IMR-90 (cell line): Measurements from ENCODE around the gene SLC35B2. TPM values are rescaled to one million over a fixed set of nuclear protein-coding genes. Genes with fewer than 3 reads are reported as not detected.

Experiments
- ATAC-seq: fragments of 200-7000 bp; cut with Tn5 transposase; 2 replicates; pipeline ENCODE4 v1.9.1; 2020; ENCODE audit warnings: low read depth, mild to moderate bottlenecking, moderate library complexity
- BruUV-seq: library from RNA; stranded (reverse); fragments of 400-500 nt; replicated peaks from 2 replicates; lab custom pipeline; 2021; lab: Mats Ljungman, UMichigan
- CTCF ChIA-PET: fragments of 300-600 bp; formaldehyde crosslinking; extraction: SDS; loops from one replicate; lab custom pipeline; 2021; ENCODE audit warnings: antibody characterized with exemption; lab: Yijun Ruan, JAX
- POLR2A ChIA-PET: fragments of 300-600 bp; sonication (Branson Sonifier 250); formaldehyde crosslinking; loops from one replicate; lab custom pipeline; 2022; ENCODE audit warnings: antibody characterized with exemption; ENCODE audit not compliant: unreplicated experiment; lab: Charles Lee
- DNase-seq: peaks from one replicate; pipeline ENCODE4 v3.0.0; 2013
- H2AFZ ChIP-seq: replicated peaks from 2 replicates; pipeline ENCODE3; 2013; ENCODE audit warnings: low read length, mild to moderate bottlenecking; ENCODE audit not compliant: poor library complexity
- H2AK5ac ChIP-seq: 2 replicates; pipeline ENCODE4 v1.6.1; 2013; ENCODE audit warnings: low read depth, low read length, inconsistent platforms
- H2AK9ac ChIP-seq: replicated peaks from 2 replicates; pipeline ENCODE3; 2013; ENCODE audit warnings: mild to moderate bottlenecking, low read depth, low read length, moderate library complexity; ENCODE audit not compliant: poor library complexity
- H2BK120ac ChIP-seq: 2 replicates; pipeline ENCODE4 v1.6.1; 2013; ENCODE audit warnings: low read depth, low read length, inconsistent platforms
- H2BK15ac ChIP-seq: 3 replicates; pipeline ENCODE4 v1.6.1; 2013; ENCODE audit warnings: low read depth, low read length, inconsistent platforms
- H2BK20ac ChIP-seq: 2 replicates; pipeline ENCODE4 v1.6.1; 2013; ENCODE audit warnings: low read depth, mild to moderate bottlenecking, inconsistent platforms, low read length, moderate library complexity
- H2BK5ac ChIP-seq: 2 replicates; pipeline ENCODE4 v1.6.1; 2013; ENCODE audit warnings: mild to moderate bottlenecking, low read depth, low read length, inconsistent platforms; ENCODE audit not compliant: poor library complexity, severe bottlenecking
- H3K14ac ChIP-seq: replicated peaks from 2 replicates; pipeline ENCODE4 v1.6.1; 2013; ENCODE audit warnings: low read depth, low read length, inconsistent platforms
- H3K18ac ChIP-seq: 2 replicates; pipeline ENCODE4 v1.6.1; 2013; ENCODE audit warnings: low read depth, low read length, control low read depth
- H3K23ac ChIP-seq: 2 replicates; pipeline ENCODE4 v1.6.1; 2013; ENCODE audit warnings: low read depth, low read length, inconsistent platforms
- H3K27ac ChIP-seq: 2 replicates; pipeline ENCODE4 v1.5.1; 2013; ENCODE audit warnings: mild to moderate bottlenecking, control low read depth, low read length; ENCODE audit not compliant: insufficient read depth
- H3K27me3 ChIP-seq: 2 replicates; pipeline ENCODE4 v1.6.1; 2013; ENCODE audit warnings: low read length; ENCODE audit not compliant: control insufficient read depth, insufficient read depth
- H3K36me3 ChIP-seq: 2 replicates; pipeline ENCODE4 v1.6.1; 2013; ENCODE audit warnings: low read length, mixed read lengths; ENCODE audit not compliant: control insufficient read depth, insufficient read depth
- H3K4ac ChIP-seq: 2 replicates; pipeline ENCODE4 v1.6.1; 2013; ENCODE audit warnings: low read depth, low read length, inconsistent platforms
- H3K4me1 ChIP-seq: 2 replicates; pipeline ENCODE4 v1.6.1; 2013; ENCODE audit warnings: low read length, mixed read lengths; ENCODE audit not compliant: control insufficient read depth, insufficient read depth
- H3K4me2 ChIP-seq: 2 replicates; pipeline ENCODE4 v1.6.1; 2013; ENCODE audit warnings: low read depth, mild to moderate bottlenecking, control low read depth, low read length, moderate library complexity
- H3K4me3 ChIP-seq: 2 replicates; pipeline ENCODE4 v1.5.1; 2013; ENCODE audit warnings: low read depth, mild to moderate bottlenecking, control low read depth, low read length, moderate library complexity; ENCODE audit not compliant: insufficient read depth
- H3K56ac ChIP-seq: 2 replicates; pipeline ENCODE4 v1.6.1; 2013; ENCODE audit warnings: low read length, inconsistent platforms; ENCODE audit not compliant: insufficient read depth; ENCODE audit errors: extremely low read depth
- H3K79me1 ChIP-seq, 2 experiments: 2 replicates each; pipeline ENCODE4 v1.6.1; 2013; ENCODE audit warnings: low read length in 2 of 2, inconsistent platforms in 1 of 2, low read depth in 1 of 2
- H3K9ac ChIP-seq: 2 replicates; pipeline ENCODE4 v1.6.1; 2013; ENCODE audit warnings: low read depth, low read length, control low read depth
- H3K9me1 ChIP-seq: 2 replicates; pipeline ENCODE4 v1.6.1; 2013; ENCODE audit warnings: low read length, inconsistent platforms; ENCODE audit not compliant: insufficient read depth
- H3K9me3 ChIP-seq: 2 replicates; pipeline ENCODE4 v1.6.1; 2013; ENCODE audit warnings: low read length; ENCODE audit not compliant: control insufficient read depth, insufficient read depth
- H4K20me1 ChIP-seq: 2 replicates; pipeline ENCODE4 v1.6.1; 2013; ENCODE audit warnings: low read length, inconsistent platforms; ENCODE audit not compliant: insufficient read depth
- H4K5ac ChIP-seq: 2 replicates; pipeline ENCODE4 v1.6.1; 2013; ENCODE audit warnings: mild to moderate bottlenecking, low read depth, low read length, control low read depth
- H4K8ac ChIP-seq, 2 experiments: 2 replicates each; pipeline ENCODE4 v1.6.1; 2013; ENCODE audit warnings: low read depth in 2 of 2, low read length in 2 of 2, control low read depth in 1 of 2, inconsistent platforms in 1 of 2
- H4K91ac ChIP-seq: 2 replicates; pipeline ENCODE4 v1.6.1; 2013; ENCODE audit warnings: low read depth, low read length, inconsistent platforms; ENCODE audit not compliant: insufficient read depth
- BHLHE40 ChIP-seq: fragments of 150-350 bp; IDR thresholded peaks from 2 replicates; pipeline ENCODE4 v1.6.1; 2016; ENCODE audit warnings: mild to moderate bottlenecking, low read depth, low read length
- CEBPB ChIP-seq: IDR thresholded peaks from 2 replicates; pipeline ENCODE4 v1.6.1; 2012; ENCODE audit warnings: low read depth, low read length, improper control_type of control experiment
- CHD1 ChIP-seq: IDR thresholded peaks from 2 replicates; pipeline ENCODE4 v1.6.1; 2012; ENCODE audit warnings: low read depth, low read length, improper control_type of control experiment
- CTCF ChIP-seq: conservative IDR thresholded peaks from 2 replicates; pipeline ENCODE4 v1.5.1; 2012; ENCODE audit warnings: mild to moderate bottlenecking, low read depth, low read length, improper control_type of control experiment
- ELK1 ChIP-seq: fragments of 150-350 bp; IDR thresholded peaks from 2 replicates; pipeline ENCODE4 v1.6.1; 2016; ENCODE audit warnings: low read depth, mild to moderate bottlenecking, low read length, moderate library complexity, borderline replicate concordance
- FOS ChIP-seq: fragments of 150-350 bp; IDR thresholded peaks from 2 replicates; pipeline ENCODE4 v1.6.1; 2016; ENCODE audit warnings: low read depth, low read length
- MAFK ChIP-seq: IDR thresholded peaks from 2 replicates; pipeline ENCODE4 v1.6.1; 2012; ENCODE audit warnings: low read depth, low read length, improper control_type of control experiment
- MXI1 ChIP-seq: IDR thresholded peaks from 2 replicates; pipeline ENCODE4 v1.6.1; 2012; ENCODE audit warnings: low read depth, mild to moderate bottlenecking, low read length, moderate library complexity, borderline replicate concordance
- NFE2L2 ChIP-seq: fragments of 150-350 bp; IDR thresholded peaks from 2 replicates; pipeline ENCODE4 v1.6.1; 2016; ENCODE audit warnings: low read depth, mild to moderate bottlenecking, low read length
- RAD21 ChIP-seq: IDR thresholded peaks from 2 replicates; pipeline ENCODE4 v1.6.1; 2012; ENCODE audit warnings: low read length, improper control_type of control experiment
- RCOR1 ChIP-seq: IDR thresholded peaks from 2 replicates; pipeline ENCODE4 v1.6.1; 2012; ENCODE audit warnings: mild to moderate bottlenecking, low read length, improper control_type of control experiment; ENCODE audit not compliant: insufficient replicate concordance
- RFX5 ChIP-seq: IDR thresholded peaks from 2 replicates; pipeline ENCODE4 v1.8.0; 2012; ENCODE audit warnings: low read depth, mild to moderate bottlenecking, low read length, moderate library complexity
- SMC3 ChIP-seq: fragments of 150-350 bp; IDR thresholded peaks from 2 replicates; pipeline ENCODE4 v1.6.1; 2016; ENCODE audit warnings: low read depth, mild to moderate bottlenecking, antibody characterized with exemption, low read length, moderate library complexity
- USF2 ChIP-seq: fragments of 150-350 bp; IDR thresholded peaks from 2 replicates; pipeline ENCODE4 v1.6.1; 2017; ENCODE audit warnings: mild to moderate bottlenecking, antibody characterized with exemption, low read length, low read depth
- WGBS, 2 experiments: methylation state at CpG; one replicate each; pipeline versions ENCODE4 v1.1.5 to v1.1.7; 2013; ENCODE audit warnings: missing lambda C conversion rate in 2 of 2; ENCODE audit not compliant: insufficient read length in 1 of 2; ENCODE audit errors: extremely low coverage in 2 of 2; 5-methylcytosine and 5-hydroxymethylcytosine counted together
- dilution Hi-C: fragments of 300-500 bp; cut with HindIII; formaldehyde crosslinking; loops from one replicate; pipeline ENCODE4 v1.14.3; 2018; ENCODE audit warnings: low sequenced_read_pairs; ENCODE audit not compliant: unreplicated experiment
- in situ Hi-C: fragments of 300-500 bp; cut with MboI; formaldehyde crosslinking; loops from 3 replicates; pipeline ENCODE4 v1.14.3; 2019; ENCODE audit warnings: low sequenced_read_pairs, inconsistent platforms, mixed read lengths
- intact Hi-C: fragments of 100-400 bp; cut with micrococcal nuclease; formaldehyde crosslinking; loops from 2 replicates; pipeline ENCODE4 v1.10.0; 2022
- polyA plus RNA-seq, 3 experiments: library from polyadenylated mRNA; depleted of rRNA; stranded (reverse); fragments of >200 nt; gene quantifications; 2 replicates each; pipeline ENCODE4 v1.2.3, GENCODE V29; 2012; ENCODE audit warnings: low replicate concordance in 1 of 3
- total RNA-seq: library from RNA; depleted of rRNA; stranded (reverse); fragments of >200 nt; gene quantifications from 2 replicates; pipeline ENCODE4 v1.2.3, GENCODE V29; 2012

Gene SLC35B2
- total and polyA plus RNA-seq, 2 of the 4 experiments (the other 2 are of a cell fraction): 51.4 to 89.9 TPM

- Histone ChIP-seq H4K8ac (no peak overlapping the region), H2BK120ac (no peak overlapping the region), H4K91ac (no peak overlapping the region), H3K14ac (no peak overlapping the region), H3K56ac (no peak overlapping the region), H3K18ac (no peak overlapping the region), H4K20me1 (no peaks in the 10 kb centered on the region; the same call in 1 of the 2 replicates), H3K4me3 (no peak overlapping the region), H3K4ac (no peak overlapping the region), H2BK5ac (no peak overlapping the region), H3K23ac (no peak overlapping the region), H3K27ac (no peak overlapping the region), H2AK9ac (no peak overlapping the region), H3K4me1 (no peaks in the 10 kb centered on the region), H2BK20ac (no peak overlapping the region), H4K5ac (no peak overlapping the region), H3K4me2 (no peak overlapping the region), H3K36me3 (no peaks in the 10 kb centered on the region), H3K9me3 (no peaks in the 10 kb centered on the region), H3K79me1 (no peaks in the 10 kb centered on the region), H2AK5ac (no peak overlapping the region), H3K9ac (no peak overlapping the region), H3K9me1 (no peaks in the 10 kb centered on the region), H2BK15ac (no peak overlapping the region), H3K27me3 (peaks cover 37% of the 10 kb centered on the region), H2AFZ (no peak overlapping the region)
- 0% methylated on average over 1 of the region's 4 CpGs; no CpG with 5 or more reads in 1 of the 2 experiments for WGBS, 2 experiments
- no TSS peak for BruUV-seq
- intact Hi-C loops (no loop called here), dilution Hi-C loops (no loop called here), in situ Hi-C loops (loop anchor here (5.0 kb wide), 1 partner anchor 52 kb away; no protein-coding TSS in a partner anchor)
- ChIA-PET POLR2A (no interaction called here), CTCF (no interaction called here)
- DNase-seq (no peak), ATAC-seq (no peak)
- no peak for TF ChIP-seq RAD21
- TF ChIP-seq NFE2L2: no peak
- no peak for TF ChIP-seq RCOR1
- TF ChIP-seq CHD1: no peak
- no peak for TF ChIP-seq ELK1
- no peak for TF ChIP-seq BHLHE40
- TF ChIP-seq CTCF: no peak
- no peak for TF ChIP-seq MAFK
- TF ChIP-seq FOS: no peak
- no peak for TF ChIP-seq RFX5
- TF ChIP-seq USF2: no peak
- TF ChIP-seq SMC3: no peak
- no peak for TF ChIP-seq MXI1
- no peak for TF ChIP-seq CEBPB
Observed at GRCh38 chr6:44284867-44285266, 27.5 kb upstream of the SLC35B2 start.
